ENCODE data around the gene SRRM3.

- TF ChIP-seq EZH2 (IDR thresholded peaks at IDR 0.05; ENCODE audit: insufficient read depth, poor library complexity, severe bottlenecking), result no peak
- TF ChIP-seq EZH2phosphoT487 (IDR thresholded peaks at IDR 0.05; ENCODE audit: insufficient read depth, low read depth), result no peak
Observed at GRCh38 chr7:76204147-76204546, 2.5 kb downstream of the SRRM3 start.
